ENCODE results near the gene DNAJB7. TPM values are rescaled to one million over a fixed set of nuclear protein-coding genes. Genes with fewer than 3 reads are reported as not detected.

The DNAJB7 gene
- total and polyA plus RNA-seq, 2 donors (not counting 3 experiments of a cell fraction or from before 2014, with no cell fraction given) = not detected

- H3K27me3 ChIP-seq (ENCODE audit: control insufficient read depth in 2 of 2, insufficient read depth in 2 of 2, low read length in 2 of 2) = no peaks in the 10 kb centered on the region
- POLR2A ChIA-PET = no interaction called here
- TF ChIP-seq GATA2 (IDR thresholded peaks at IDR 0.05; ENCODE audit: insufficient read depth, insufficient read length, low read depth, low read length) = no peak
- no peak for TF ChIP-seq POLR2AphosphoS5 (IDR thresholded peaks at IDR 0.05; ENCODE audit: insufficient read depth, low read depth, low read length)
- TF ChIP-seq CTCF (IDR thresholded peaks at IDR 0.05; ENCODE audit: extremely low read depth in 1 of 2, insufficient read depth in 1 of 2, low read depth in 1 of 2, low read length in 2 of 2) = no peak
- TF ChIP-seq MYC (IDR thresholded peaks at IDR 0.05; ENCODE audit: low read depth, low read length) = no peak
- no peak for TF ChIP-seq MAX (IDR thresholded peaks at IDR 0.05; ENCODE audit: insufficient read depth, insufficient read length)
- no peak for TF ChIP-seq EZH2 (IDR thresholded peaks at IDR 0.05; ENCODE audit: borderline replicate concordance, low read depth, low read length, severe bottlenecking)
- no peak for TF ChIP-seq FOS (IDR thresholded peaks at IDR 0.05; ENCODE audit: borderline replicate concordance, insufficient read depth, low read length)
- H2AFZ ChIP-seq (ENCODE audit: low read depth, low read length) = peak overlapping the region; percentile 92
- H3K9ac ChIP-seq (replicated peaks; ENCODE audit: extremely low read depth, insufficient read depth, low read length) = peak overlapping the region; percentile 68
- H3K36me3 ChIP-seq (ENCODE audit: control insufficient read depth in 2 of 2, extremely low read depth in 1 of 2, insufficient read depth in 2 of 2, low read length in 2 of 2) = no peaks in the 10 kb centered on the region
- intact Hi-C loops (cut with micrococcal nuclease) = loop anchor here (2.0 kb wide), 2 partner anchors 37 to 137 kb away; partner anchors contain the start of genes ST13 and XPNPEP3
- CTCF ChIA-PET = interaction anchor here (0.7 to 4.2 kb wide), 9 partner anchors 11 to 446 kb away, joined by 3 to 24 read pairs (median 3); partner anchors contain the start of gene XPNPEP3
- FAIRE-seq (peak; percentile 8), DNase-seq (ENCODE audit: low read depth, low spot score) (no peak)
- dilution Hi-C loops (cut with MboI; ENCODE audit: extremely low pct_ligation_motif_present, low sequenced_read_pairs) = no loop called here
- peak overlapping the region; percentile 70 to 95 (median 82) for H3K4me3 ChIP-seq (replicated peaks in 1 of 3; ENCODE audit: insufficient read depth in 1 of 3, low read depth in 1 of 3, low read length in 3 of 3)
- H3K4me1 ChIP-seq (ENCODE audit: control insufficient read depth, extremely low read depth, insufficient read depth, low read length) = peaks cover 15% of the 10 kb centered on the region
- peaks cover 35% of the 10 kb centered on the region for H3K79me2 ChIP-seq (ENCODE audit: control insufficient read depth, insufficient read depth, low read length)
- H3K9me3 ChIP-seq (replicated peaks; ENCODE audit: control insufficient read depth, insufficient read depth, low read length) = no peaks in the 10 kb centered on the region
- no peaks in the 10 kb centered on the region for H3K9me1 ChIP-seq (replicated peaks; ENCODE audit: control insufficient read depth, extremely low read depth, insufficient read depth, low read length)
- TSS peak; percentile 87 for BruUV-seq (replicated peaks)
- H3K4me2 ChIP-seq (ENCODE audit: insufficient read depth, low read length) = peak overlapping the region; percentile 98
- H3K27ac ChIP-seq (ENCODE audit: insufficient read depth, low read depth, low read length) = peak overlapping the region; percentile 38
- H4K20me1 ChIP-seq (replicated peaks; ENCODE audit: control insufficient read depth, extremely low read depth, insufficient read depth, low read length) = no peaks in the 10 kb centered on the region
Measured at GRCh38 chr22:40819599-40820140, 42.2 kb downstream of the DNAJB7 start.
